ENCODE data around the gene MMAA.
"Not testable (repeated sequence)": the region's sequence is repeated elsewhere in the genome, so short reads cannot be mapped to it uniquely, and the experiment has no call there.

Gene MMAA

GRCh38 chr4:145618932-145619638 lies at the start of gene MMAA:
Gene MMAA (plus strand): TSS chr4:145619385. CDS start chr4:145639140, 19,755 bp downstream.
- H3K9me3 ChIP-seq (ENCODE audit: control insufficient read depth, low read length): no peaks in the 10 kb centered on the region
- peaks cover 12% of the 10 kb centered on the region for H3K4me1 ChIP-seq (ENCODE audit: control insufficient read depth, insufficient read depth, low read length)
- no peaks in the 10 kb centered on the region for H3K36me3 ChIP-seq (ENCODE audit: control insufficient read depth, insufficient read depth, low read length)
- H3K4me3 ChIP-seq (ENCODE audit: low read length): peak within 1 kb of the TSS; percentile 86
- peak within 1 kb of the TSS; percentile 98 for H3K9ac ChIP-seq (ENCODE audit: low read length)
- H3K27me3 ChIP-seq (ENCODE audit: control insufficient read depth, insufficient read depth, low read length): no peaks in the 10 kb centered on the region

- H3K36me3 ChIP-seq (ENCODE audit: control insufficient read depth, insufficient read depth, low read length); H3K9me3 ChIP-seq (ENCODE audit: control insufficient read depth, low read length); H3K4me1 ChIP-seq (ENCODE audit: control insufficient read depth, insufficient read depth, low read length); H3K27me3 ChIP-seq (ENCODE audit: control insufficient read depth, insufficient read depth, low read length); H3K4me3 ChIP-seq (ENCODE audit: low read length); H3K9ac ChIP-seq (ENCODE audit: low read length): not testable (repeated sequence)
Measured at GRCh38 chr4:145574546-145574945, 44.6 kb upstream of the MMAA start.

GRCh38 chr4:145580906-145581305 lies 38.3 kb upstream of the MMAA start:
- Histone ChIP-seq H3K9ac (ENCODE audit: low read length) (no peak overlapping the region), H3K36me3 (ENCODE audit: control insufficient read depth, insufficient read depth, low read length) (no peaks in the 10 kb centered on the region), H3K27me3 (ENCODE audit: control insufficient read depth, insufficient read depth, low read length) (no peaks in the 10 kb centered on the region), H3K4me1 (ENCODE audit: control insufficient read depth, insufficient read depth, low read length) (no peaks in the 10 kb centered on the region), H3K4me3 (ENCODE audit: low read length) (no peak overlapping the region), H3K9me3 (ENCODE audit: control insufficient read depth, low read length) (no peaks in the 10 kb centered on the region)

- Histone ChIP-seq H3K27me3 (ENCODE audit: control insufficient read depth, insufficient read depth, low read length) (no peaks in the 10 kb centered on the region), H3K9me3 (ENCODE audit: control insufficient read depth, low read length) (no peaks in the 10 kb centered on the region), H3K9ac (ENCODE audit: low read length) (no peak overlapping the region), H3K4me3 (ENCODE audit: low read length) (no peak overlapping the region), H3K4me1 (ENCODE audit: control insufficient read depth, insufficient read depth, low read length) (no peaks in the 10 kb centered on the region), H3K36me3 (ENCODE audit: control insufficient read depth, insufficient read depth, low read length) (no peaks in the 10 kb centered on the region)
Measured at GRCh38 chr4:145583191-145584055, 35.8 kb upstream of the MMAA start.

GRCh38 chr4:145587088-145587754 lies 32.0 kb upstream of the MMAA start:
- Histone ChIP-seq H3K9ac (ENCODE audit: low read length) (no peak overlapping the region), H3K4me1 (ENCODE audit: control insufficient read depth, insufficient read depth, low read length) (no peaks in the 10 kb centered on the region), H3K36me3 (ENCODE audit: control insufficient read depth, insufficient read depth, low read length) (no peaks in the 10 kb centered on the region), H3K9me3 (ENCODE audit: control insufficient read depth, low read length) (no peaks in the 10 kb centered on the region), H3K27me3 (ENCODE audit: control insufficient read depth, insufficient read depth, low read length) (no peaks in the 10 kb centered on the region), H3K4me3 (ENCODE audit: low read length) (no peak overlapping the region)

- H3K4me1 ChIP-seq (ENCODE audit: control insufficient read depth, insufficient read depth, low read length); H3K9ac ChIP-seq (ENCODE audit: low read length); H3K9me3 ChIP-seq (ENCODE audit: control insufficient read depth, low read length); H3K4me3 ChIP-seq (ENCODE audit: low read length); H3K36me3 ChIP-seq (ENCODE audit: control insufficient read depth, insufficient read depth, low read length); H3K27me3 ChIP-seq (ENCODE audit: control insufficient read depth, insufficient read depth, low read length): not testable (repeated sequence)
Measured at GRCh38 chr4:145589381-145589780, 29.8 kb upstream of the MMAA start.

- H3K4me1 ChIP-seq (ENCODE audit: control insufficient read depth, insufficient read depth, low read length): no peaks in the 10 kb centered on the region
- no peaks in the 10 kb centered on the region for H3K36me3 ChIP-seq (ENCODE audit: control insufficient read depth, insufficient read depth, low read length)
- H3K9ac ChIP-seq (ENCODE audit: low read length): no peak overlapping the region
- no peaks in the 10 kb centered on the region for H3K9me3 ChIP-seq (ENCODE audit: control insufficient read depth, low read length)
- H3K4me3 ChIP-seq (ENCODE audit: low read length): no peak overlapping the region
- H3K27me3 ChIP-seq (ENCODE audit: control insufficient read depth, insufficient read depth, low read length): no peaks in the 10 kb centered on the region
Measured at GRCh38 chr4:145589916-145590702, 29.1 kb upstream of the MMAA start.

GRCh38 chr4:145602129-145602760 lies 16.9 kb upstream of the MMAA start:
- Histone ChIP-seq H3K36me3 (ENCODE audit: control insufficient read depth, insufficient read depth, low read length) (no peaks in the 10 kb centered on the region), H3K9ac (ENCODE audit: low read length) (no peak overlapping the region), H3K4me1 (ENCODE audit: control insufficient read depth, insufficient read depth, low read length) (no peaks in the 10 kb centered on the region), H3K27me3 (ENCODE audit: control insufficient read depth, insufficient read depth, low read length) (no peaks in the 10 kb centered on the region), H3K9me3 (ENCODE audit: control insufficient read depth, low read length) (no peaks in the 10 kb centered on the region), H3K4me3 (ENCODE audit: low read length) (no peak overlapping the region)

- H3K9ac ChIP-seq (ENCODE audit: low read length): no peak overlapping the region
- no peaks in the 10 kb centered on the region for H3K36me3 ChIP-seq (ENCODE audit: control insufficient read depth, insufficient read depth, low read length)
- no peaks in the 10 kb centered on the region for H3K9me3 ChIP-seq (ENCODE audit: control insufficient read depth, low read length)
- no peaks in the 10 kb centered on the region for H3K4me1 ChIP-seq (ENCODE audit: control insufficient read depth, insufficient read depth, low read length)
- no peaks in the 10 kb centered on the region for H3K27me3 ChIP-seq (ENCODE audit: control insufficient read depth, insufficient read depth, low read length)
- no peak overlapping the region for H3K4me3 ChIP-seq (ENCODE audit: low read length)
Measured at GRCh38 chr4:145605941-145606340, 13.2 kb upstream of the MMAA start.

- H3K4me1 ChIP-seq (ENCODE audit: control insufficient read depth, insufficient read depth, low read length): no peaks in the 10 kb centered on the region
- no peaks in the 10 kb centered on the region for H3K36me3 ChIP-seq (ENCODE audit: control insufficient read depth, insufficient read depth, low read length)
- no peak overlapping the region for H3K4me3 ChIP-seq (ENCODE audit: low read length)
- H3K27me3 ChIP-seq (ENCODE audit: control insufficient read depth, insufficient read depth, low read length): no peaks in the 10 kb centered on the region
- no peak overlapping the region for H3K9ac ChIP-seq (ENCODE audit: low read length)
- H3K9me3 ChIP-seq (ENCODE audit: control insufficient read depth, low read length): no peaks in the 10 kb centered on the region
Measured at GRCh38 chr4:145609481-145610427, 9.4 kb upstream of the MMAA start.
